ENCODE measurements around the gene RNF214. TPM values are rescaled to one million over a fixed set of nuclear protein-coding genes. Genes with fewer than 3 reads are reported as not detected.
"Not testable (repeated sequence)": the region's sequence is repeated elsewhere in the genome, so short reads cannot be mapped to it uniquely, and the experiment has no call there.

The RNF214 gene
- polyA plus RNA-seq (2012; ENCODE audit: missing spikeins): 10.9 TPM

DNA sequence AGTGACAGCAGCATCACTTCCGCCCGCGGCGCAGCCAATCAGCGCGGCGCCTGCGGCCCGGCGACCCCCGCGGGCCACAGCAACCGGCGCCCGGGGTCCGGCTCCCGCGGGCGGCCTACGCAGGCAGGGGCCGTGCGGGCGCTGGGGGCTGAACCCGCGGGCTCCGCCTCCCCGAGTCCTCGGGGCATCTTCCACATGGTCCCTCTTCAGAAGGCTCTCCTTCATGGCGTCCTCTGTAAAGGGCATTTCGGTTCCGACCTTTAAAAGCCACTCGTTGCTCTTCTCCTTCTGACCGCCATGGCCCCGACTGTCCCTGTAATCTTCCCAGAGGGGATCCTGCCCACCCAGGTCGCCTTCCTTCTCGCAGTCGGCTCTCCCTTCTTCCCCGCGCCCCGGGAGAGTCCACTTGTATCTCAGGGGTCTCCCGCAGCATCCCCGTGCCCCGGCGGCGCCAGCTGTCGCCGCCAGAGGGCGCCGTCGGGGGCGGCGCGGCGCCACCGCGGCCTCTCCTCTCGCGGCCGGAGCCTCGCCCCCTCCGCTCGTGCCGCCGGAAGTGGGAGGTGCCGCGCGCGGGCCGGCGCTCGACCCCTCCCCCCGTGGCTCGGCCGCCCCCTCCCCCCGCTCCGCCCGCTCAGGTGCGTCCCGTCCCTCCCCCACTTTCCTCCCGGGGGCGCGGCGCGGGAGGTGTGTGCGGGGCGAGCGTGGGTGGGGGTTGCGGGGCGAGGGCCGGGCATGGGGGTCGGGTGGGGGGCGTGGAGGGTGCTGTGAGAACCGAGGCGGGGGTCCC, at the start of gene RNF214:
Gene RNF214 (plus strand): TSS at position 580 of the 787 bp plus-strand sequence. CDS start 1,602 bp downstream, outside the sequence.
- TF ChIP-seq POLR2AphosphoS5 (IDR thresholded peaks at IDR 0.05; ENCODE audit: low read depth, low read length) (no peak; the same call in 1 of the 2 replicates), TAF1 (IDR thresholded peaks at IDR 0.05; ENCODE audit: borderline replicate concordance, low read depth, low read length) (peak; percentile 43; the same call in 1 of the 2 replicates), POLR2A (IDR thresholded peaks at IDR 0.05; ENCODE audit: low read depth, low read length) (peak; percentile 71; the same call in 1 of the 2 replicates)
- peak; percentile 96 for DNase-seq (ENCODE audit: insufficient read length)
- FAIRE-seq: peak; percentile 100

- not testable (repeated sequence) for FAIRE-seq; DNase-seq (ENCODE audit: insufficient read length)
Measured at GRCh38 chr11:117183178-117183577, 49.3 kb upstream of the RNF214 start.

GRCh38 chr11:117183724-117184349, 48.6 kb upstream of the RNF214 start:
- FAIRE-seq: no peak
- TF ChIP-seq TAF1 (IDR thresholded peaks at IDR 0.05; ENCODE audit: borderline replicate concordance, low read depth, low read length): no peak
- no peak for TF ChIP-seq POLR2A (IDR thresholded peaks at IDR 0.05; ENCODE audit: low read depth, low read length)
- no peak for TF ChIP-seq POLR2AphosphoS5 (IDR thresholded peaks at IDR 0.05; ENCODE audit: low read depth, low read length)
- no peak for DNase-seq (ENCODE audit: insufficient read length)

DNA sequence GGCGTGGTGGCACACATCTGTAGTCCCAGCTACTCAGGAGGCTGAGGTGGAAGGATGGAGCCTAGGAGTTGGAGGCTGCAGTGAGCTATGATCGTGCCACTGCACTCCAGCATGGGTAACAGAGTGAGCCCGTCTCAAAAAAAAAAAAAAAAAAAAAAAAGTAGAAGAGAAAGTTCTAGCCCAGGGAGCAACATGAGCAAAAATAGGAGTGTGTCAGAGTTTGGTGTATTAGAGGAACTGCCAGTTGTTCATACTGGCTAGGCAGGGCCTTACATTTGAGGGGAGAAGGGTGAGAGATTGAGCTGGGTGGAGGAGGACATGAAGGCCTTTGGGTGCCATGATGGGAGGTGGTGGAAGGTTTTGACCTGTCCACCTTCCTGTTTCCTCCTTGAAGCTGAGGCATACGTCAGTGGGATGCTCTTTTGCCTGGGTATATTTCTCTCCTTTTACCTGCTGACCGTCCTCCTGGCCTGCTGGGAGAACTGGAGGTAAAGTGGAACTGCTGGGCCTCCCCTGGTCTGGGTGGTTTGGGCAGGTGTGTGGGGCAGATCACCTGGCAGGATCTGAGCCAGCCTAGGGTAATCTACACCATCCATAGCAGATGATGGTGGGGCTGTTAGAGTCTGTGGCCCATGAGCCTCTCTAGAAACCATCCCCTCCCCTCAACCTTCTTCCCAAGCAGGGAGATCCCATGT, 46.6 kb upstream of the RNF214 start:
- no peak for DNase-seq (ENCODE audit: insufficient read length)

DNA sequence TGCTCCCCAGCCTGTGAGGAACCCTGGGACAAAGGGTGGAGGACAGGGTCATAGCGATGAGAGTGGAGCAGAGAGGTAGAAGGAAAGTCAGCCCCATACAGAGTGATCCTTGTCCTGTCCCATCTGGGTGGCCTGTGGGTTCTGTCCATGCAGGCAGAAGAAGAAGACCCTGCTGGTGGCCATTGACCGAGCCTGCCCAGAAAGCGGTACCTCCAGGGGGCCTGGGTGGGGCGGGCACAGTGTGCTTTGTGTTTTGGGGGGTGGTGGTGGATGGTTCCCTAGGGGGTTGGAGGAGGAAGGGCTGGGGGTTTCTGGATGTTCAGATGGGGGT, 46.1 kb upstream of the RNF214 start:
- FAIRE-seq: no peak
- no peak for TF ChIP-seq POLR2AphosphoS5 (IDR thresholded peaks at IDR 0.05; ENCODE audit: low read depth, low read length)
- no peak for TF ChIP-seq POLR2A (IDR thresholded peaks at IDR 0.05; ENCODE audit: low read depth, low read length)
- TF ChIP-seq TAF1 (IDR thresholded peaks at IDR 0.05; ENCODE audit: borderline replicate concordance, low read depth, low read length): no peak

More for the DNA sequence above, 46.6 kb upstream of the RNF214 start:
- peak; percentile 78 for FAIRE-seq
- TF ChIP-seq POLR2AphosphoS5 (IDR thresholded peaks at IDR 0.05; ENCODE audit: low read depth, low read length): no peak
- TF ChIP-seq TAF1 (IDR thresholded peaks at IDR 0.05; ENCODE audit: borderline replicate concordance, low read depth, low read length): no peak
- no peak for TF ChIP-seq POLR2A (IDR thresholded peaks at IDR 0.05; ENCODE audit: low read depth, low read length)

GRCh38 chr11:117187007-117187406, 45.5 kb upstream of the RNF214 start:
- DNase-seq (ENCODE audit: insufficient read length) (no peak), FAIRE-seq (no peak)
- TF ChIP-seq POLR2AphosphoS5 (IDR thresholded peaks at IDR 0.05; ENCODE audit: low read depth, low read length) (no peak), POLR2A (IDR thresholded peaks at IDR 0.05; ENCODE audit: low read depth, low read length) (no peak), TAF1 (IDR thresholded peaks at IDR 0.05; ENCODE audit: borderline replicate concordance, low read depth, low read length) (no peak)

More for the DNA sequence above, 46.1 kb upstream of the RNF214 start:
- DNase-seq (ENCODE audit: insufficient read length): no peak

GRCh38 chr11:117187428-117187798, 45.1 kb upstream of the RNF214 start:
- TF ChIP-seq POLR2A (IDR thresholded peaks at IDR 0.05; ENCODE audit: low read depth, low read length): no peak
- no peak for TF ChIP-seq POLR2AphosphoS5 (IDR thresholded peaks at IDR 0.05; ENCODE audit: low read depth, low read length)
- FAIRE-seq: no peak
- no peak for DNase-seq (ENCODE audit: insufficient read length)

DNA sequence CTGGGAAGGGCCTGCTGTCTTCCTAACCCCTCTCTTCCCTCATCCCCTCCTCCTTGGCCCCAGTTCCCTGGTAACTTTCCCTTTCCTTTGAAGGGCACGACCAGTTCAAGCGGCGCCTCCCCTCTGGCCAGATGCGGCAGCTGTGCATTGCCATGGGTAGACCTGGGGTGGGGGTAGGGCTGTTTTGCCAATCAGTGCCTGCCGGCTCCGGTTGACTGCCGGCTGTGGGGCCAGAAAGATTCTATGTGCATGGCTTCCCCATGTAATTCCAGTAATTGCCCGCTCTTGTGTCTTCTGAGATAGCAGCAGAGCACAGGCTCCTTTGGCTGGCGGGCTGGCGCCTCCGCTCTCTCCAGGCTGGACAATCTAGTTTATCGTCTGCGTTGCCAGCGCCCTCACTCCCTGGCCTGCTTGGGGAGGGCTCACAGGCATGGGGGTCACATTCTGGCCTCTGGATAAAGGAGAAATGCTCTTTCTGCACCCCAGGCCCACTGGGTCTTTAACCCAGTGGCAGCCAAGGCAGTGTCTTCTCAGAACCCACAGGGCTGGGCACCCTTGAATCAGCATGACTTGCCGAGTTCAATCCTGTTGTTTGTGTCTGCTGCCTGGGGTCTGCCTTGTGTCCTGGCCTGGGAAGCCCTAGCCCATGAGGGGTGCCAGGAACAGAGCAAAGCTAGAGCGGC, 44.5 kb upstream of the RNF214 start:
- FAIRE-seq: no peak
- DNase-seq (ENCODE audit: insufficient read length): no peak
- TF ChIP-seq POLR2A (IDR thresholded peaks at IDR 0.05; ENCODE audit: low read depth, low read length): no peak
- no peak for TF ChIP-seq POLR2AphosphoS5 (IDR thresholded peaks at IDR 0.05; ENCODE audit: low read depth, low read length)
- no peak for TF ChIP-seq TAF1 (IDR thresholded peaks at IDR 0.05; ENCODE audit: borderline replicate concordance, low read depth, low read length)

DNA sequence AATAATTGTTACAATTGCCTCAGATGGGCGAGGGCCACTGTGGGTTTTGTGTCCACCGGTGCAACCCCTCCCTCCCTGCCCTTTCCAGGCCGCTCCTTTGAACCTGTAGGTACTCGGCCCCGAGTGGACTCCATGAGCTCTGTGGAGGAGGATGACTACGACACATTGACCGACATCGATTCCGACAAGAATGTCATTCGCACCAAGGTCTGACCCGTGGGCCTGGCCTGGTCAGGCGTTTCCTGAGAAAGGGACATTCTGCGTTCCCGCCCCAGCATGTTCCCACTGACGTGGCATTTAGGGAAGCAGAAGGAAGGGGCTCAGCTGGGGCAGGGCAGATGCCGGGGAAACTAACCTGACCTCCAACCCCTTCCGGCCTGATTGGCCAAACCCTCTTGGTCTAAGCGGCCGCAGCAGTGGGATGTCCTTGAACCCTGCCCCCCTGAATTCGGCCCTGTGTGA, 43.8 kb upstream of the RNF214 start:
- TF ChIP-seq TAF1 (IDR thresholded peaks at IDR 0.05; ENCODE audit: borderline replicate concordance, low read depth, low read length) (no peak), POLR2A (IDR thresholded peaks at IDR 0.05; ENCODE audit: low read depth, low read length) (no peak), POLR2AphosphoS5 (IDR thresholded peaks at IDR 0.05; ENCODE audit: low read depth, low read length) (no peak)
- no peak for DNase-seq (ENCODE audit: insufficient read length)
- no peak for FAIRE-seq

DNA sequence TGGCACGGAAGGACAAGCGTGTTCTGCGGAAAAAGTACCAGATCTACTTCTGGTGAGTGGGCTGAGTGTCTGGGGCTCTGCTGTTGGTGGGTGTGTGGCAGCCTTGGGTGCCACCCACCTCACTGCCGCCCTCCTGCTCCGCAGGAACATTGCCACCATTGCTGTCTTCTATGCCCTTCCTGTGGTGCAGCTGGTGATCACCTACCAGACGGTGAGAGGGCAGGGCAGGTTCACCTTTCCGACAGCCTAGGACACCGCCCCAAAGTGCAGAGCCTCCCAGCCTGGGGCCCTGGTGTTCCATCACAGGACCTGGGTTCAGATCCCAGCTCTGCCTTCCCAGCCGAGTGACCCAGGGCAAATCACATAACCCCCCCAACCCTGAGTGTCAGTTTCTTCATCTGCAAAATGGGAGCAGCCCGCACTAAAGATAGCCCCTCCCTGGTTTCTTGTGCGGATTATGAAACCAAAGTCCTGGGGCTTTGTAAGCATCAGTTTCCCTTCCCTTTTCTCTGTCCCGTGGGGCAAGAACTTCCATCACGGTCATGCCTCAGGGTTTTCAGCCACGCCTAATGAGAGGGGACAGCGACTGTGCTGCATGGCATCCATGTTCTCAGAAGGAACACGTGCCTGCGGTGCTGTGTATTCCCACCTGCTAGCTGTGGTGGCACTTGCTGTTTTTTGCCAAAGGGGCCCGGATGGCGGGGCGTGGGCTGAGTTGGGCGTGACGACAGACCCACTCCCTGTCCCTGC, 43.1 kb upstream of the RNF214 start:
- FAIRE-seq (peak; percentile 73), DNase-seq (ENCODE audit: insufficient read length) (no peak)
- TF ChIP-seq POLR2AphosphoS5 (IDR thresholded peaks at IDR 0.05; ENCODE audit: low read depth, low read length) (no peak), POLR2A (IDR thresholded peaks at IDR 0.05; ENCODE audit: low read depth, low read length) (peak; percentile 31; the same call in 1 of the 2 replicates)
